HUES64 (cell line): ENCODE data around the gene ZC3H13.

Experiments
- H3K27ac ChIP-seq: 2 replicates; pipeline ENCODE4 v1.7.0; 2013; ENCODE audit warnings: low read depth, low read length, inconsistent platforms
- H3K27me3 ChIP-seq: 2 replicates; pipeline ENCODE4 v1.6.1; 2013; ENCODE audit warnings: mild to moderate bottlenecking, low read length; ENCODE audit not compliant: insufficient read depth
- H3K36me3 ChIP-seq: 2 replicates; pipeline ENCODE4 v1.6.1; 2013; ENCODE audit warnings: mild to moderate bottlenecking, low read length; ENCODE audit not compliant: insufficient read depth
- H3K4me1 ChIP-seq: 2 replicates; pipeline ENCODE4 v1.6.1; 2013; ENCODE audit warnings: mild to moderate bottlenecking, low read length, moderate library complexity; ENCODE audit not compliant: insufficient read depth
- H3K4me3 ChIP-seq: 2 replicates; pipeline ENCODE4 v1.5.1; 2013; ENCODE audit warnings: mild to moderate bottlenecking, low read length, moderate library complexity
- H3K9ac ChIP-seq: 2 replicates; pipeline ENCODE4 v1.6.1; 2013; ENCODE audit warnings: mild to moderate bottlenecking, low read depth, low read length
- H3K9me3 ChIP-seq: 2 replicates; pipeline ENCODE4 v1.6.1; 2013; ENCODE audit warnings: low read depth, low read length; ENCODE audit not compliant: insufficient read depth
- WGBS: fragments of 150-250, 120-280 bp; methylation state at CpG from one replicate; pipeline ENCODE4 v1.1.7; 2013; ENCODE audit warnings: missing lambda C conversion rate; 5-methylcytosine and 5-hydroxymethylcytosine counted together

Gene ZC3H13

GRCh38 chr13:45921162-45921736 lies 131.3 kb downstream of the ZC3H13 start:
- 100% methylated on average over 1 of the region's 1 CpG for WGBS
- Histone ChIP-seq H3K9ac (no peak overlapping the region), H3K4me3 (no peak overlapping the region)

GRCh38 chr13:45918597-45918996 lies 133.9 kb downstream of the ZC3H13 start:
- no peaks in the 10 kb centered on the region for H3K4me1 ChIP-seq
- no peaks in the 10 kb centered on the region for H3K27me3 ChIP-seq
- no peak overlapping the region for H3K4me3 ChIP-seq
- no peak overlapping the region for H3K27ac ChIP-seq
- WGBS: 94% methylated on average over 3 of the region's 3 CpGs
- H3K9ac ChIP-seq: no peak overlapping the region
- H3K9me3 ChIP-seq: no peaks in the 10 kb centered on the region
- no peaks in the 10 kb centered on the region for H3K36me3 ChIP-seq

More at GRCh38 chr13:45921162-45921736, 131.3 kb downstream of the ZC3H13 start:
- Histone ChIP-seq H3K27me3 (no peaks in the 10 kb centered on the region), H3K9me3 (no peaks in the 10 kb centered on the region), H3K36me3 (no peaks in the 10 kb centered on the region), H3K27ac (no peak overlapping the region), H3K4me1 (no peaks in the 10 kb centered on the region)

- Histone ChIP-seq H3K4me1 (no peaks in the 10 kb centered on the region), H3K9me3 (no peaks in the 10 kb centered on the region), H3K4me3 (no peak overlapping the region), H3K36me3 (no peaks in the 10 kb centered on the region), H3K9ac (no peak overlapping the region), H3K27ac (no peak overlapping the region), H3K27me3 (no peaks in the 10 kb centered on the region)
These were observed 135.5 kb downstream of the ZC3H13 start for GRCh38 chr13:45917019-45917418.

- WGBS: 98% methylated on average over 7 of the region's 7 CpGs
- H3K4me1 ChIP-seq: no peaks in the 10 kb centered on the region
- H3K4me3 ChIP-seq: no peak overlapping the region
- H3K9ac ChIP-seq: no peak overlapping the region
- no peaks in the 10 kb centered on the region for H3K27me3 ChIP-seq
- H3K9me3 ChIP-seq: no peaks in the 10 kb centered on the region
- H3K36me3 ChIP-seq: no peaks in the 10 kb centered on the region
- H3K27ac ChIP-seq: no peak overlapping the region
These were observed 136.7 kb downstream of the ZC3H13 start for GRCh38 chr13:45915686-45916439.

- Histone ChIP-seq H3K27ac (no peak overlapping the region), H3K9ac (no peak overlapping the region), H3K27me3 (no peaks in the 10 kb centered on the region), H3K9me3 (no peaks in the 10 kb centered on the region), H3K36me3 (no peaks in the 10 kb centered on the region), H3K4me1 (no peaks in the 10 kb centered on the region; the same call in 1 of the 2 replicates), H3K4me3 (no peak overlapping the region)
- 93% methylated on average over 7 of the region's 7 CpGs for WGBS
These were observed 142.9 kb downstream of the ZC3H13 start for GRCh38 chr13:45909673-45910072.

- Histone ChIP-seq H3K36me3 (no peaks in the 10 kb centered on the region), H3K4me1 (no peaks in the 10 kb centered on the region; the same call in 1 of the 2 replicates), H3K4me3 (no peak overlapping the region), H3K9me3 (no peaks in the 10 kb centered on the region), H3K9ac (no peak overlapping the region), H3K27me3 (no peaks in the 10 kb centered on the region), H3K27ac (no peak overlapping the region)
- 87% methylated on average over 3 of the region's 3 CpGs for WGBS
These were observed 143.5 kb downstream of the ZC3H13 start for GRCh38 chr13:45909089-45909488.

- H3K27ac ChIP-seq: no peak overlapping the region
- H3K4me3 ChIP-seq: no peak overlapping the region
- no peaks in the 10 kb centered on the region; the same call in 1 of the 2 replicates for H3K4me1 ChIP-seq
- no peak overlapping the region for H3K9ac ChIP-seq
- no peaks in the 10 kb centered on the region for H3K27me3 ChIP-seq
- no peaks in the 10 kb centered on the region for H3K9me3 ChIP-seq
- 66% methylated on average over 11 of the region's 11 CpGs for WGBS
- H3K36me3 ChIP-seq: no peaks in the 10 kb centered on the region
These were observed 145.0 kb downstream of the ZC3H13 start for GRCh38 chr13:45907503-45907902.
